Osteoblast (primary cell): Measurements from ENCODE around the gene EVPL. TPM values are rescaled to one million over a fixed set of nuclear protein-coding genes. Genes with fewer than 3 reads are reported as not detected.

Experiments used
- DNase-seq: peaks from one replicate; pipeline ENCODE4 v3.0.0; 2011; ENCODE audit warnings: low spot score, mixed read lengths; ENCODE audit not compliant: insufficient read length; ENCODE audit errors: missing footprints
- H2AFZ ChIP-seq: 2 replicates; pipeline ENCODE4 v1.6.0; 2011; ENCODE audit warnings: mild to moderate bottlenecking, low read length
- H3K27ac ChIP-seq: 2 replicates; pipeline ENCODE4 v1.5.1; 2011; ENCODE audit warnings: mild to moderate bottlenecking, low read depth, low read length, moderate library complexity
- H3K27me3 ChIP-seq: 2 replicates; pipeline ENCODE4 v1.6.0; 2012; ENCODE audit warnings: mild to moderate bottlenecking, control low read depth, inconsistent platforms, low read length, moderate library complexity; ENCODE audit not compliant: insufficient read depth
- H3K36me3 ChIP-seq: 2 replicates; pipeline ENCODE4 v1.5.1; 2011; ENCODE audit warnings: mild to moderate bottlenecking, low read length, control low read depth, moderate library complexity; ENCODE audit not compliant: insufficient read depth
- H3K4me1 ChIP-seq: 2 replicates; pipeline ENCODE4 v1.5.1; 2011; ENCODE audit warnings: mild to moderate bottlenecking, low read length, control low read depth, moderate library complexity; ENCODE audit not compliant: insufficient read depth
- H3K4me2 ChIP-seq: 2 replicates; pipeline ENCODE4 v1.6.0; 2011; ENCODE audit warnings: mild to moderate bottlenecking, low read length; ENCODE audit not compliant: insufficient read depth
- H3K4me3 ChIP-seq: fragments of 200-600 bp; sonication (generic); 3 replicates; pipeline ENCODE4 v1.5.1; 2012; ENCODE audit warnings: mild to moderate bottlenecking, low read length, inconsistent platforms; ENCODE audit not compliant: insufficient read depth
- H3K79me2 ChIP-seq: 2 replicates; pipeline ENCODE4 v1.6.0; 2012; ENCODE audit warnings: mild to moderate bottlenecking, low read length, control low read depth, inconsistent platforms; ENCODE audit not compliant: insufficient read depth
- H3K9me3 ChIP-seq: 2 replicates; pipeline ENCODE4 v1.5.1; 2011; ENCODE audit warnings: low read depth, low read length, control low read depth
- H4K20me1 ChIP-seq: 2 replicates; pipeline ENCODE4 v1.6.0; 2012; ENCODE audit warnings: mild to moderate bottlenecking, low read length, control low read depth; ENCODE audit not compliant: insufficient read depth
- total RNA-seq: library from RNA; depleted of rRNA; stranded (reverse); fragments of >200 nt; gene quantifications from 2 replicates; pipeline ENCODE4 v1.2.3, GENCODE V29; 2012
- TF ChIP-seq, protein P1 (sequence below): IDR thresholded peaks from 2 replicates; pipeline ENCODE4 v1.5.1; 2011; ENCODE audit warnings: mild to moderate bottlenecking, low read depth, low read length, moderate library complexity; ENCODE audit errors: extremely low read depth

The EVPL gene
- total RNA-seq, 1 donor = not detected

DNA sequence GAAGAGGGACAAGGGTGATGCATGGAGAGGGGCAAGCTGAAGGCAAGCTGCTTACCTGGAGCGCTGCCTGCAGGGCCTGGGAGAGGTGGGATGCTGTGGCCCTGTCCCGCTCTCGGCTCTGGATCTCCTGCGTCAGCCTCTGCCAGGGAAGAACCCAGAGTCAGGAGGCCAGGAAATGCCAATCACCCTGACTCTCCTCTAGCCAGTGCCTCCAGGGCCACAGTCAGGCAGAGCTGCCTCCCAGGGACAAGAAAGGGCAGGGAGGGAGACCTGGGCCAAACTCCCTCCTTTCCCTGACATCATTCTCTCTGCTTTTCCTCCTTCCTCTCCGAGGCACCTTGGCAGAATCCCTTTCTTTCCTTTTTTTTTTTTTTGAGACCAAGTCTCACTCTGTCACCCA, 15.2 kb downstream of the EVPL start:
- Histone ChIP-seq H3K4me1 (no peaks in the 10 kb centered on the region), H3K9me3 (no peaks in the 10 kb centered on the region), H3K4me3 (no peak overlapping the region), H2AFZ (no peak overlapping the region), H3K27me3 (no peaks in the 10 kb centered on the region), H3K79me2 (no peaks in the 10 kb centered on the region), H4K20me1 (no peaks in the 10 kb centered on the region), H3K4me2 (no peak overlapping the region), H3K36me3 (no peaks in the 10 kb centered on the region), H3K27ac (no peak overlapping the region)
- TF ChIP-seq, protein P1, sequence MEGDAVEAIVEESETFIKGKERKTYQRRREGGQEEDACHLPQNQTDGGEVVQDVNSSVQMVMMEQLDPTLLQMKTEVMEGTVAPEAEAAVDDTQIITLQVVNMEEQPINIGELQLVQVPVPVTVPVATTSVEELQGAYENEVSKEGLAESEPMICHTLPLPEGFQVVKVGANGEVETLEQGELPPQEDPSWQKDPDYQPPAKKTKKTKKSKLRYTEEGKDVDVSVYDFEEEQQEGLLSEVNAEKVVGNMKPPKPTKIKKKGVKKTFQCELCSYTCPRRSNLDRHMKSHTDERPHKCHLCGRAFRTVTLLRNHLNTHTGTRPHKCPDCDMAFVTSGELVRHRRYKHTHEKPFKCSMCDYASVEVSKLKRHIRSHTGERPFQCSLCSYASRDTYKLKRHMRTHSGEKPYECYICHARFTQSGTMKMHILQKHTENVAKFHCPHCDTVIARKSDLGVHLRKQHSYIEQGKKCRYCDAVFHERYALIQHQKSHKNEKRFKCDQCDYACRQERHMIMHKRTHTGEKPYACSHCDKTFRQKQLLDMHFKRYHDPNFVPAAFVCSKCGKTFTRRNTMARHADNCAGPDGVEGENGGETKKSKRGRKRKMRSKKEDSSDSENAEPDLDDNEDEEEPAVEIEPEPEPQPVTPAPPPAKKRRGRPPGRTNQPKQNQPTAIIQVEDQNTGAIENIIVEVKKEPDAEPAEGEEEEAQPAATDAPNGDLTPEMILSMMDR = no peak
- DNase-seq = peak; percentile 76

DNA sequence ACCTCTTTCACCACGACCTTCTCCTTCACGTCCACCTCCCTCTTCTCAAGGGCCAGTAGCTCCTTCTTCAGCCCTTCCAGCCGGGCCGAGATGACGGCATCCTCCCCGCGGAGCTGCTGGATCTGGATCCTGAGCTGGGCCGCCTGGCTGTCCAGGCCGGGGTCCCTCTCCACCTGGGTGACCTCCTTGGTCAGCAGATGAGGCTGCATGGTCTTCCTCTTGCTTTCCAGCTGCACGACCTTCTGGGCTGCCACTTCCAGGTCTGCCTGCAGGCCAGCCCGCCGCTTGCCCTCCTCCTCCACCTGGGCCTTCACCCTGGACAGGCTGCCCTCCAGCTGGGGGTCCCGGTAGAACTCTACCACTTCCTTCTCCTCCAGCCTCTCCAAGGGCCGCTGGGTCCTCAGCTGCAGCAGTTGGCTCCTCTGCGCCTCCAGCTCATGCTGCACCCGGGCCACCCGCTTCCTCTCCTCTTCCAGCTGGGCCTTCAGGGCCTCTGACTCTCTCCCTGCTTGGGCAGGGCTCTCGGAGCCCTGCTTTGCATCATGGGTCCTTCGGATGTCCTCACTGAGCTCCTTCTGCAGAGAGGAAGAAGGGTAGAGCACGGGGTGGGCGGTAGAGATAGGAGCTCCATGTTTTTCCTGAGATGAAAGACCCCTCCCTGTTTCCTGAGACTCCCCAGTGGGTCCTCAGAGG, 17.0 kb downstream of the EVPL start:
- H3K4me2 ChIP-seq = no peak overlapping the region
- DNase-seq = peak; percentile 65

DNA sequence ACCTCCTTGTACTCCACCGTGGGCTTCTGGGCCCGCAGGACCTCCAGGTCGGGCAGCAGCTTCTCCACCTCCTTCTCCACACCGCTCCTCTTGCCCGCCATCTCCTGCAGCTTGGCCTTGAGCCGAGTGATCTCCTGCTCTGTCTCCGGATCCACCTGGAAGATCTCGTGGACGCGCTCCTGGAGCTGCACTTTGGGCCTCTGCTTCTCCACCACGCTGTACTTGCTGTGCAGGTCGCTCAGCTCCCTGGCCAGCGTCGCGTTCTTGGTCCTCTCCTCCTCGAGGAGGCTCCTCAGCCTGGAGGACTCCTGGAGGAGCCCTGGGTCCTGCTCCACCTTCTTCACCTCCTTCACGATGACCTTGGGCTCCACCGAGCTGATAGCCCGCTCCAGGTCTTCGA, 17.7 kb downstream of the EVPL start:
- no peaks in the 10 kb centered on the region for H3K9me3 ChIP-seq
- no peaks in the 10 kb centered on the region for H3K4me1 ChIP-seq
- H2AFZ ChIP-seq = no peak overlapping the region
- H3K4me3 ChIP-seq = no peak overlapping the region
- no peaks in the 10 kb centered on the region for H3K36me3 ChIP-seq
- DNase-seq = peak; percentile 55
- no peak overlapping the region for H3K27ac ChIP-seq
- TF ChIP-seq, protein P1 = no peak
- H3K27me3 ChIP-seq = no peaks in the 10 kb centered on the region
- no peak overlapping the region for H3K4me2 ChIP-seq
- H3K79me2 ChIP-seq = no peaks in the 10 kb centered on the region
- H4K20me1 ChIP-seq = no peaks in the 10 kb centered on the region

More for the DNA sequence above, 17.0 kb downstream of the EVPL start:
- Histone ChIP-seq H4K20me1 (no peaks in the 10 kb centered on the region), H3K27ac (no peak overlapping the region), H3K36me3 (no peaks in the 10 kb centered on the region), H3K4me3 (no peak overlapping the region), H3K9me3 (no peaks in the 10 kb centered on the region), H3K4me1 (no peaks in the 10 kb centered on the region), H2AFZ (no peak overlapping the region), H3K79me2 (no peaks in the 10 kb centered on the region), H3K27me3 (no peaks in the 10 kb centered on the region)
- TF ChIP-seq, protein P1 = no peak

DNA sequence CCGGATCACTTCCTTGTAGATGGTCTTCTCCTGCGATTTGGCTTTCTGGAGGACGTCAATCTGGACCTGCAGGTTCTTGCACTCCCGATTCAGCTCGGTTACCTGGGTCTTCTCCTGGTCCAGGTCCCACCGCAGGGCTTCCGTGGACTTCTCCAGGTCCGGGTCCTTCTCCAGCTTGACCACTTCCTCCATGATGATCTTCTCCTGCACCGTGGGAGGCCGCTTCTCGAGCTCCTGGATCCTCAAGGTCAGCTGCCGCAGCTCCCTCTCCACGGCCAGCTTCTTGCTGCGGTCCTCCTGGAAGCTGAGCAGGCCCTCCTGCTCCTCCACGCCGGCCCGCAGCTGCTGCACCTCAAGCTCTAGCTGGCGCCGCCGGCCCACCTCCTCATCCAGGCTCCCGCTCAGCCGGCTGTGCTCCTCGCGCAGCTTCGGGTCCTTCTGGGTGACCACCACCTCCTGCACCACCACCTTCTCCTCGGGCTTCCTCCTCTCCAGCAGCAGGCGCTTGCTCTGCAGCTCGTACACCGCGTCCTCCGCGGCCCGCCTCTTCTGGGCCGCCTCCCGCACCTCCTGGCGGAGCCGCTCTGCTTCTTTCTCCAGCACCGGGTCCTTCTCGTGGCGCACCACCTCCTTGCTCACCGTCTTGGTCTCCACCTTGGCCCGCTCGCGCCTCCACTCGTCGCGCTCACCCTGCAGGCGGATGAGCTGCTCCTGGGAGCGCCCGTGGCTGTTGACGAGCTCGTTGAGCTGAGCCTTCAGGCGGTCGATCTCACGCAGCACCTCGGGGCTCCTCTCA, 18.3 kb downstream of the EVPL start:
- peak; percentile 73 for DNase-seq
- no peak overlapping the region for H2AFZ ChIP-seq
- no peaks in the 10 kb centered on the region for H3K27me3 ChIP-seq
- H3K4me3 ChIP-seq = no peak overlapping the region
- H3K4me1 ChIP-seq = no peaks in the 10 kb centered on the region
- H3K79me2 ChIP-seq = no peaks in the 10 kb centered on the region
- no peak overlapping the region for H3K27ac ChIP-seq
- no peak overlapping the region for H3K4me2 ChIP-seq
- H3K9me3 ChIP-seq = no peaks in the 10 kb centered on the region
- H3K36me3 ChIP-seq = no peaks in the 10 kb centered on the region
- TF ChIP-seq, protein P1 = no peak
- H4K20me1 ChIP-seq = no peaks in the 10 kb centered on the region
